RWPE2 (cell line): ENCODE results near the gene FLT4.
A peak's percentile ranks its signal among the peaks of the same experiment; 100 is the strongest.

Source experiments
- ATAC-seq: fragments of 200-7000 bp; cut with Tn5 transposase; 3 replicates; pipeline ENCODE4 v1.9.1; 2021; ENCODE audit warnings: low read depth
- DNase-seq: peaks from one replicate; pipeline ENCODE4 v3.0.0-alpha.2; 2020; ENCODE audit warnings: low spot score
- H3K27ac ChIP-seq: fragments of 450-650 bp; 2 replicates; pipeline ENCODE4 v1.5.1; 2017; ENCODE audit warnings: mild to moderate bottlenecking; ENCODE audit not compliant: poor library complexity, severe bottlenecking
- H3K27me3 ChIP-seq: fragments of 250-450 bp; sonication (Bioruptor Pico); 2 replicates; pipeline ENCODE4 v1.5.1; 2021; ENCODE audit warnings: mild to moderate bottlenecking, moderate library complexity; ENCODE audit not compliant: insufficient read depth, poor library complexity, severe bottlenecking
- H3K36me3 ChIP-seq: fragments of 250-450 bp; sonication (Bioruptor Pico); 2 replicates; pipeline ENCODE4 v1.5.1; 2020; ENCODE audit warnings: low read depth, mild to moderate bottlenecking, moderate library complexity
- H3K4me1 ChIP-seq: fragments of 250-450 bp; sonication (Bioruptor Pico); 2 replicates; pipeline ENCODE4 v1.5.1; 2021; ENCODE audit warnings: mild to moderate bottlenecking, moderate library complexity; ENCODE audit not compliant: insufficient read depth, poor library complexity, severe bottlenecking
- H3K4me3 ChIP-seq: fragments of 250-450 bp; sonication (Bioruptor Pico); 2 replicates; pipeline ENCODE4 v1.5.1; 2021; ENCODE audit warnings: mild to moderate bottlenecking, moderate library complexity; ENCODE audit not compliant: severe bottlenecking
- H3K9me3 ChIP-seq: fragments of 250-450 bp; sonication (Bioruptor Pico); 2 replicates; pipeline ENCODE4 v1.5.1; 2021; ENCODE audit warnings: mild to moderate bottlenecking, moderate library complexity; ENCODE audit not compliant: severe bottlenecking
- TF ChIP-seq, protein P1 (sequence below): fragments of 450-650 bp; IDR thresholded peaks from one replicate; pipeline ENCODE4 v1.5.1; 2017; ENCODE audit warnings: mild to moderate bottlenecking, moderate library complexity; ENCODE audit not compliant: poor library complexity, severe bottlenecking

FLT4 gene

DNA sequence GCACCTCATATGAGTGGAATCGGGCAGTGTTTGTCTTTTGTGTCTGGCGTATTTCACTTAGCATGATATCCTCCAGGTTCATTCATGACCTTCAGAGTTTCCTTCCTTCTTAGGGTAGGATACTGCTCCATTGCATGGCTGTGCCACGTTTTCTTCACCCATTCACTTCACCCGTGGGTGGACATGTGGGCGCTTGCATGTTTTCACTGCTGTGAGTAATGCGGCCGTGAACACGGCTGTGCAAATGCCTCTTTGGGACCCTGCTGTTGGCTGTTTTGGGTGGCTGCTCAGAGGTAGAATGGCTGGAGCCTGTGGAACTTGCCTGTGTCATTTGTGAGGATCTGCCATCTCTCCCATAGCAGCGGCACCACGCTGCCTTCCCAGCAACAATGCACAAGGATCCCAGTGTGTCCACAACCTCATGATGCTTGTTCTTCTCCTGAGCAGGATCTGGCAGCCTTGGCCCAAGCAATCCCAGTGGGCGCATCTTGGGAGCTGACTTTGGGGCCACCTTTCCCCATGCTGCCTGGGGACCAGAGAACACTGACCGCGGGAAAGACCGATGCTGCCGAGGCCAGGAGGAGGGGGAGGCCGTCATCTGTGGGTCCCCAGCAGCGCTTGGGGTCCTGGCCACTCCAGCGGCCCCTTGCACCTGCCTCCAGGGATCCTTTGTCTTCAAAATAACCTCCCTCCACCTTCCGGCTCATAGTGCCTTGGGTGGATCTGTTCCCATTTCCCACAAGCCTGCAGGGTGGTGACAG, 55.8 kb downstream of the FLT4 start:
- Histone ChIP-seq H3K27me3 (peaks cover 50% of the 10 kb centered on the region), H3K9me3 (no peaks in the 10 kb centered on the region), H3K4me3 (no peak overlapping the region), H3K27ac (no peak overlapping the region), H3K36me3 (no peaks in the 10 kb centered on the region), H3K4me1 (no peaks in the 10 kb centered on the region)
- ATAC-seq, result no peak
- DNase-seq, result no peak
- TF ChIP-seq, protein P1, sequence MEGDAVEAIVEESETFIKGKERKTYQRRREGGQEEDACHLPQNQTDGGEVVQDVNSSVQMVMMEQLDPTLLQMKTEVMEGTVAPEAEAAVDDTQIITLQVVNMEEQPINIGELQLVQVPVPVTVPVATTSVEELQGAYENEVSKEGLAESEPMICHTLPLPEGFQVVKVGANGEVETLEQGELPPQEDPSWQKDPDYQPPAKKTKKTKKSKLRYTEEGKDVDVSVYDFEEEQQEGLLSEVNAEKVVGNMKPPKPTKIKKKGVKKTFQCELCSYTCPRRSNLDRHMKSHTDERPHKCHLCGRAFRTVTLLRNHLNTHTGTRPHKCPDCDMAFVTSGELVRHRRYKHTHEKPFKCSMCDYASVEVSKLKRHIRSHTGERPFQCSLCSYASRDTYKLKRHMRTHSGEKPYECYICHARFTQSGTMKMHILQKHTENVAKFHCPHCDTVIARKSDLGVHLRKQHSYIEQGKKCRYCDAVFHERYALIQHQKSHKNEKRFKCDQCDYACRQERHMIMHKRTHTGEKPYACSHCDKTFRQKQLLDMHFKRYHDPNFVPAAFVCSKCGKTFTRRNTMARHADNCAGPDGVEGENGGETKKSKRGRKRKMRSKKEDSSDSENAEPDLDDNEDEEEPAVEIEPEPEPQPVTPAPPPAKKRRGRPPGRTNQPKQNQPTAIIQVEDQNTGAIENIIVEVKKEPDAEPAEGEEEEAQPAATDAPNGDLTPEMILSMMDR, result no peak

DNA sequence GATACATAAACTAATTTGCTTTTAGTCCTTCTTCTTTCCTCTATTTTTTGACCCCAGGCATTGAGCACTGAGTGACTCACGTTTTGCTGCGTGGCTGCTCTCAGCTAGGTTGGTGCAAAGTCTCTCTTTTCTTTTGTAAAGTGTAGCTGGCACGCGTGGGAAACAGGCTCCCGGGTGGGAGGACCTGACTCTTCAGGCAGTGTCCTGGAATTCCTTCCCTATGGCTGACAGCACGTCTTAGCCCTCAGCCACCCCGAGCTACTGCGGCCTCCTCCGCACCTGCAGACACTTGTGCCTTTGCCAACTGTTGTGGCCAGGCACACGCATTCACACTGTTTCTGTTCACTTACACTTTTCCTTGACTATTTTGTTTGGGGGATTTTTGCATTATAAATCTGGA, 57.2 kb downstream of the FLT4 start:
- Histone ChIP-seq H3K4me3 (no peak overlapping the region), H3K36me3 (no peaks in the 10 kb centered on the region), H3K27me3 (peaks cover 55% of the 10 kb centered on the region), H3K9me3 (no peaks in the 10 kb centered on the region), H3K27ac (no peak overlapping the region), H3K4me1 (no peaks in the 10 kb centered on the region)
- TF ChIP-seq, protein P1, result no peak
- ATAC-seq (no peak), DNase-seq (no peak)

DNA sequence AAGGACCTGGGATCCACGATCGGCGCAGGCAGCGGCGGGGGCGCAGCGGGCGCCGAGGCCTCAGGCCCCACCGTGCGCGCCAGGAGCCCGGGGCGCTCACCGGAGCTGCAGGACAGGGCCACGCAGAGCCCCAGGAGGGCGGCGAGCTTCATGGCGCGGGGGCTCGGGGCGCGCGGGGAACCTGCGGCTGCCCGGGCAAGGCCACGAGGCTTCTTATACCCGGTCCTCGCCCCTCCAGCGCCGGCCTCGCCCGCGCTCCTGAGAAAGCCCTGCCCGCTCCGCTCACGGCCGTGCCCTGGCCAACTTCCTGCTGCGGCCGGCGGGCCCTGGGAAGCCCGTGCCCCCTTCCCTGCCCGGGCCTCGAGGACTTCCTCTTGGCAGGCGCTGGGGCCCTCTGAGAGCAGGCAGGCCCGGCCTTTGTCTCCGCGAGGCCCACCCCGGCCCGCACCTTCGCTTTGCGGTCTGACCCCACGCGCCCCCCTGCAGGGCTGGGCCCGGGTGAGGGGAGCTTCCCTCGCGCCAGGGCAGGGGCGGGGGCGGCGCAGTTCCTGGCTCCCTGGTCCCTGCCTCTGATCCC, 58.0 kb downstream of the FLT4 start, which contains the start of gene SCGB3A1:
Gene SCGB3A1 (minus strand): TSS at position 189 of the 577 bp plus-strand sequence. CDS start 37 bp downstream, at position 152.
- Histone ChIP-seq H3K36me3 (no peaks in the 10 kb centered on the region), H3K27ac (no peak within 1 kb of the TSS), H3K27me3 (peaks cover 55% of the 10 kb centered on the region), H3K9me3 (no peaks in the 10 kb centered on the region), H3K4me3 (no peak within 1 kb of the TSS), H3K4me1 (no peaks in the 10 kb centered on the region)
- TF ChIP-seq, protein P1, result no peak
- ATAC-seq (peak; percentile 47), DNase-seq (no peak)

DNA sequence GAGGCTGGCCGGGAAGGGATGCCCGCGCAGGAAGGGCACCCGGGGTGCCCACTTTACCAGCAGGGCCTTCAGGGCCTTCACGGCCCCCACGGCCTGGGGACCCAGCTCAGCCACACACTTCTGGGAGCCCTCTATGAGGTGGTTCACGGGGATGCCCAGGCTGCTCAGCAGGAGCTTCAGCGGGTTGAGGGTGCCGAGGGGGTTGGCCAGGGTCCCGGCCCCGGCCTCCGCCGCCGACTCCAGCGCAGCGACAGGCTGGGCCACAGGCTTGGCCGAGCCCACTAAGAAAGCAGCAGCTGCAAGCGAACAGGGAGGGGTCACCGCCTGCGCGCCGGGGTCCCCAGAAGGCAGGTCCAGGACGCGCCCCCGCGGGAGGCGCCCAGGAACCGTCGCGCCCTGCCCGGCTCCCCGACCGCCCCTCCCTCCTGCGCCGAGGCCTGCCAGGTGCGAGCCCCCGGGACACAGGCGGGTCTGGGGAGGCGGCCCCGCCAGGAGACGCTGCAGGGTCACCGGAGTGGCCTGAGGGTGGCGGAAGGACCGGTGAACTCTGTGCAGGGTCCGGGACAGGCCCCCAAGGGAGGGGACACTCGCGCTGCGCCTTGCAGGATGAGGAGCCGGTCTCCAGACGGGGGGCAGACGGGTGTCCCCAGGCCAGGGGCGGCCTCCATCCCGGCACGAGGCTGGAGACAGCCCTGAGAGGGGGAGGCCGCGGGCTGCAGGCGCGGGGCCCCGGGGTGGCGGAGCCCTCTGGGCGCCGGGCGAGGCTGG, 58.7 kb downstream of the FLT4 start:
- no peak overlapping the region for H3K4me3 ChIP-seq
- no peaks in the 10 kb centered on the region for H3K9me3 ChIP-seq
- no peak; the same call in 2 of the 3 replicates for ATAC-seq
- DNase-seq, result no peak
- no peaks in the 10 kb centered on the region for H3K36me3 ChIP-seq
- no peaks in the 10 kb centered on the region for H3K4me1 ChIP-seq
- TF ChIP-seq, protein P1, result no peak
- peaks cover 55% of the 10 kb centered on the region for H3K27me3 ChIP-seq
- H3K27ac ChIP-seq, result no peak overlapping the region
